ENCODE measurements around the gene ETV1. TPM values are rescaled to one million over a fixed set of nuclear protein-coding genes. Genes with fewer than 3 reads are reported as not detected.

ETV1 gene
- total RNA-seq, 2 donors from 2014 or later, result 1.6 to 4.3 TPM

- Histone ChIP-seq H3K27me3 (no peaks in the 10 kb centered on the region), H3K4me1 (peaks cover 8% of the 10 kb centered on the region), H3K4me3 (no peak overlapping the region), H3K9ac (ENCODE audit: low read depth in 2 of 2, low read length in 2 of 2) (peak overlapping the region in 1 of 2 donors; percentile 19), H3K9me3 (no peaks in the 10 kb centered on the region), H3K27ac (no peak overlapping the region), H3K36me3 (no peaks in the 10 kb centered on the region)
- intact Hi-C loops (cut with DNase I), result no loop called here
- DNase-seq, result peak; percentile 71
- no peak for TF ChIP-seq CTCF (IDR thresholded peaks at IDR 0.05)
Observed at GRCh38 chr7:13981070-13981469, 8.4 kb downstream of the ETV1 start.

- no peaks in the 10 kb centered on the region for H3K27me3 ChIP-seq
- no peak overlapping the region for H3K9ac ChIP-seq (ENCODE audit: low read depth in 2 of 2, low read length in 2 of 2)
- H3K27ac ChIP-seq, result no peak overlapping the region
- DNase-seq, result no peak
- H3K9me3 ChIP-seq, result no peaks in the 10 kb centered on the region
- no peak overlapping the region for H3K4me3 ChIP-seq
- H3K4me1 ChIP-seq, result peaks cover 8% of the 10 kb centered on the region
- no peaks in the 10 kb centered on the region for H3K36me3 ChIP-seq
- TF ChIP-seq CTCF (IDR thresholded peaks at IDR 0.05), result no peak
- intact Hi-C loops (cut with DNase I), result no loop called here
Observed at GRCh38 chr7:13980474-13980873, 9.0 kb downstream of the ETV1 start.

GRCh38 chr7:13979671-13980435 lies 9.6 kb downstream of the ETV1 start:
- DNase-seq, result no peak
- intact Hi-C loops (cut with DNase I), result no loop called here
- Histone ChIP-seq H3K36me3 (no peaks in the 10 kb centered on the region), H3K4me1 (peaks cover 8% of the 10 kb centered on the region), H3K4me3 (no peak overlapping the region), H3K9me3 (no peaks in the 10 kb centered on the region), H3K27me3 (no peaks in the 10 kb centered on the region), H3K27ac (no peak overlapping the region), H3K9ac (ENCODE audit: low read depth in 2 of 2, low read length in 2 of 2) (no peak overlapping the region)
- no peak for TF ChIP-seq CTCF (IDR thresholded peaks at IDR 0.05)

- Histone ChIP-seq H3K4me3 (no peak overlapping the region), H3K27me3 (no peaks in the 10 kb centered on the region), H3K27ac (no peak overlapping the region), H3K9ac (ENCODE audit: low read depth in 2 of 2, low read length in 2 of 2) (no peak overlapping the region), H3K9me3 (no peaks in the 10 kb centered on the region), H3K36me3 (no peaks in the 10 kb centered on the region), H3K4me1 (peaks cover 8% of the 10 kb centered on the region)
- TF ChIP-seq CTCF (IDR thresholded peaks at IDR 0.05), result no peak
- no peak for DNase-seq
- intact Hi-C loops (cut with DNase I), result no loop called here
Observed at GRCh38 chr7:13976594-13976993, 12.9 kb downstream of the ETV1 start.

- H3K9me3 ChIP-seq, result no peaks in the 10 kb centered on the region
- no peak overlapping the region for H3K4me3 ChIP-seq
- TF ChIP-seq CTCF (IDR thresholded peaks at IDR 0.05), result no peak
- H3K9ac ChIP-seq (ENCODE audit: low read depth in 2 of 2, low read length in 2 of 2), result no peak overlapping the region
- no peaks in the 10 kb centered on the region for H3K36me3 ChIP-seq
- H3K27me3 ChIP-seq, result no peaks in the 10 kb centered on the region
- no peaks in the 10 kb centered on the region for H3K4me1 ChIP-seq
- no peak for DNase-seq
- intact Hi-C loops (cut with DNase I), result no loop called here
- no peak overlapping the region for H3K27ac ChIP-seq
Observed at GRCh38 chr7:13965077-13965476, 24.4 kb downstream of the ETV1 start.
